RCC 7860 (cell line): ENCODE results near the gene COG6.

Experiments
- DNase-seq: peaks from one replicate; pipeline ENCODE4 v3.0.0-alpha.2; 2015; ENCODE audit warnings: low spot score
- FAIRE-seq: peaks from 2 replicates; lab custom pipeline; 2012; peaks lifted over from hg19 to GRCh38; lab: Jason Lieb, UNC

COG6 gene

GRCh38 chr13:39676315-39676876 lies 20.9 kb downstream of the COG6 start:
- peak; percentile 11 for DNase-seq

GRCh38 chr13:39682310-39682709 lies 26.8 kb downstream of the COG6 start:
- DNase-seq (no peak), FAIRE-seq (no peak)

More at GRCh38 chr13:39676315-39676876, 20.9 kb downstream of the COG6 start:
- FAIRE-seq: peak; percentile 75

GRCh38 chr13:39682788-39683187 lies 27.3 kb downstream of the COG6 start:
- no peak for DNase-seq
- no peak for FAIRE-seq

GRCh38 chr13:39684531-39685137 lies 29.2 kb downstream of the COG6 start:
- DNase-seq (peak; percentile 22), FAIRE-seq (peak; percentile 76)

- no peak for DNase-seq
- no peak for FAIRE-seq
Observed at GRCh38 chr13:39685652-39686051, 30.2 kb downstream of the COG6 start.

- FAIRE-seq (no peak), DNase-seq (no peak)
Observed at GRCh38 chr13:39688278-39688677, 32.8 kb downstream of the COG6 start.

GRCh38 chr13:39688699-39689405 lies 33.4 kb downstream of the COG6 start:
- FAIRE-seq: no peak
- DNase-seq: no peak

- DNase-seq (no peak), FAIRE-seq (no peak)
Observed at GRCh38 chr13:39692660-39693438, 37.4 kb downstream of the COG6 start.

GRCh38 chr13:39699274-39699673 lies 43.8 kb downstream of the COG6 start:
- DNase-seq (no peak), FAIRE-seq (no peak)

- FAIRE-seq (no peak), DNase-seq (no peak)
Observed at GRCh38 chr13:39712626-39713025, 57.2 kb downstream of the COG6 start.

- FAIRE-seq (no peak), DNase-seq (no peak)
Observed at GRCh38 chr13:39729156-39729555, 73.7 kb downstream of the COG6 start.

- FAIRE-seq (no peak), DNase-seq (no peak)
Observed at GRCh38 chr13:39734952-39735351, 79.5 kb downstream of the COG6 start.

GRCh38 chr13:39737047-39737446 lies 81.6 kb downstream of the COG6 start:
- DNase-seq: no peak
- no peak for FAIRE-seq

- FAIRE-seq: no peak
- DNase-seq: no peak
Observed at GRCh38 chr13:39740761-39741160, 85.3 kb downstream of the COG6 start.

- FAIRE-seq: no peak
- no peak for DNase-seq
Observed at GRCh38 chr13:39748961-39749360, 93.5 kb downstream of the COG6 start.

GRCh38 chr13:39749528-39749927 lies 94.1 kb downstream of the COG6 start:
- FAIRE-seq: no peak

GRCh38 chr13:39751805-39752204 lies 96.3 kb downstream of the COG6 start:
- no peak for DNase-seq
- no peak for FAIRE-seq

More at GRCh38 chr13:39749528-39749927, 94.1 kb downstream of the COG6 start:
- DNase-seq: no peak

GRCh38 chr13:39760521-39760920 lies 105.1 kb downstream of the COG6 start:
- DNase-seq: no peak
- no peak for FAIRE-seq

GRCh38 chr13:39765801-39766463 lies 110.5 kb downstream of the COG6 start:
- DNase-seq (no peak), FAIRE-seq (no peak)

- FAIRE-seq (no peak), DNase-seq (no peak)
Observed at GRCh38 chr13:39766464-39767158, 111.1 kb downstream of the COG6 start.
